HUES6 (cell line): ENCODE measurements around the gene SLC25A52.
"Not testable (repeated sequence)": the region's sequence is repeated elsewhere in the genome, so short reads cannot be mapped to it uniquely, and the experiment has no call there.

Experiments used
- H3K27ac ChIP-seq: 2 replicates; pipeline ENCODE4 v1.7.0; 2013; ENCODE audit warnings: low read depth, mild to moderate bottlenecking, low read length, inconsistent platforms
- H3K27me3 ChIP-seq: 2 replicates; pipeline ENCODE4 v1.6.1; 2013; ENCODE audit warnings: low read length; ENCODE audit not compliant: control insufficient read depth, insufficient read depth
- H3K36me3 ChIP-seq: 2 replicates; pipeline ENCODE4 v1.6.1; 2013; ENCODE audit warnings: low read length; ENCODE audit not compliant: control insufficient read depth, insufficient read depth
- H3K4me1 ChIP-seq: 2 replicates; pipeline ENCODE4 v1.6.1; 2013; ENCODE audit warnings: low read length; ENCODE audit not compliant: control insufficient read depth, insufficient read depth
- H3K4me3 ChIP-seq: 2 replicates; pipeline ENCODE4 v1.5.1; 2013; ENCODE audit warnings: low read depth, low read length
- H3K9ac ChIP-seq: one replicate; pipeline ENCODE4 v1.6.1; 2013; ENCODE audit warnings: mild to moderate bottlenecking, low read length
- H3K9me3 ChIP-seq: 2 replicates; pipeline ENCODE4 v1.6.1; 2013; ENCODE audit warnings: low read depth, low read length; ENCODE audit not compliant: control insufficient read depth, insufficient read depth

The SLC25A52 gene

DNA sequence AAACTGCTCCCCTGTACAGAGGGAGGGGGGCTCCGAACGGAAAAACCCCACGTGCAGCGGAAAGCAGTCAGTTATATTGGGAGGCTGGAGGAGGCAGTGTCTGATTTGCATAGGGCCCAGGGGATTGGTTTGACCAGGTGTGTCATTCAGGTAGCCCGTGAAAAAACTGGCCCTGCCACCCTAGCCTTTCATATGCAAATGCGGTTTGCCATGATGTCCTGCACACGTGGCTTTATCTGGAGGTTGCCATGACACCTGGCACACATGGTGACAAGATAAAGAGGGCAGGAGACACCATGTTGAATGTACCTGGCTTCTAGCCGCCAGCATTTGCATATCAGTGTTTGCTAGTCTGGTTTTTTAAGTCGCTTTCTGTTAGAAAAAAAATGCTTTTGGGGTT, 20.5 kb downstream of the SLC25A52 start:
- Histone ChIP-seq H3K36me3 (no peaks in the 10 kb centered on the region), H3K9ac (no peak overlapping the region), H3K27me3 (no peaks in the 10 kb centered on the region), H3K9me3 (peaks cover 30% of the 10 kb centered on the region), H3K4me1 (peaks cover 9% of the 10 kb centered on the region; the same call in 1 of the 2 replicates), H3K27ac (no peak overlapping the region), H3K4me3 (no peak overlapping the region)

GRCh38 chr18:31739651-31740050, 21.0 kb downstream of the SLC25A52 start:
- H3K36me3 ChIP-seq, result no peaks in the 10 kb centered on the region
- H3K4me3 ChIP-seq, result no peak overlapping the region
- H3K9ac ChIP-seq, result no peak overlapping the region
- no peaks in the 10 kb centered on the region for H3K27me3 ChIP-seq
- peaks cover 30% of the 10 kb centered on the region for H3K9me3 ChIP-seq
- peaks cover 4% of the 10 kb centered on the region; the same call in 1 of the 2 replicates for H3K4me1 ChIP-seq
- H3K27ac ChIP-seq, result no peak overlapping the region

- Histone ChIP-seq H3K36me3 (no peaks in the 10 kb centered on the region), H3K4me3 (no peak overlapping the region), H3K4me1 (no peaks in the 10 kb centered on the region), H3K27ac (no peak overlapping the region), H3K9me3 (peaks cover 30% of the 10 kb centered on the region), H3K9ac (no peak overlapping the region), H3K27me3 (no peaks in the 10 kb centered on the region)
Observed at GRCh38 chr18:31738460-31739407, 21.9 kb downstream of the SLC25A52 start.

- H3K36me3 ChIP-seq, result no peaks in the 10 kb centered on the region
- no peak overlapping the region for H3K27ac ChIP-seq
- H3K27me3 ChIP-seq, result no peaks in the 10 kb centered on the region
- no peak overlapping the region for H3K9ac ChIP-seq
- no peak overlapping the region for H3K4me3 ChIP-seq
- peaks cover 19% of the 10 kb centered on the region for H3K9me3 ChIP-seq
- H3K4me1 ChIP-seq, result no peaks in the 10 kb centered on the region
Observed at GRCh38 chr18:31736630-31737029, 24.1 kb downstream of the SLC25A52 start.

GRCh38 chr18:31731628-31732027, 29.1 kb downstream of the SLC25A52 start:
- no peaks in the 10 kb centered on the region for H3K36me3 ChIP-seq
- H3K4me3 ChIP-seq, result no peak overlapping the region
- H3K27ac ChIP-seq, result no peak overlapping the region
- no peak overlapping the region for H3K9ac ChIP-seq
- H3K4me1 ChIP-seq, result no peaks in the 10 kb centered on the region
- no peaks in the 10 kb centered on the region for H3K27me3 ChIP-seq
- no peaks in the 10 kb centered on the region for H3K9me3 ChIP-seq

- H3K9ac ChIP-seq, H3K27me3 ChIP-seq: not testable (repeated sequence)
Observed at GRCh38 chr18:31729196-31729595, 31.5 kb downstream of the SLC25A52 start.

GRCh38 chr18:31723990-31724711, 36.5 kb downstream of the SLC25A52 start:
- peaks cover 3% of the 10 kb centered on the region; the same call in 1 of the 2 replicates for H3K4me1 ChIP-seq
- H3K36me3 ChIP-seq, result no peaks in the 10 kb centered on the region
- H3K9ac ChIP-seq, result no peak overlapping the region
- no peaks in the 10 kb centered on the region for H3K27me3 ChIP-seq
- H3K4me3 ChIP-seq, result no peak overlapping the region
- H3K9me3 ChIP-seq, result peaks cover 9% of the 10 kb centered on the region
- no peak overlapping the region for H3K27ac ChIP-seq

More at GRCh38 chr18:31729196-31729595, 31.5 kb downstream of the SLC25A52 start:
- H3K27ac ChIP-seq, H3K4me3 ChIP-seq, H3K9me3 ChIP-seq, H3K36me3 ChIP-seq, H3K4me1 ChIP-seq: not testable (repeated sequence)

DNA sequence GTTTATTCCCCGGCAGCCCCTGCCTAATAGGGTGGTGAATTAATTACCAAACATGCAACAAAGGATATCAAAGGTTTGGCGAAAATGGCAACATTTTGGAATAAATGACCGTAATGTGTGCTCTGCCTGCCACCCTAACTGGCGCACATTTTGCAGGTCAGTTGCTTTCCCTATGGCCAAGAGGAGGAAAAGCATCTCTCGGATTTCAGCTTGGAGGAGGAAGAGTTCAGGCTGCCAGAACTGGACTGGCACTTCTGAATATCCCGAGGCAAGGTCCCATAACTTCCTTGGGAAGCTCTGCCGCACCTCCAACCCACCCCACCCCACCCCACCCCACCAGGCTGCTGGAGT, 37.1 kb downstream of the SLC25A52 start:
- Histone ChIP-seq H3K36me3 (no peaks in the 10 kb centered on the region), H3K4me3 (no peak overlapping the region), H3K9me3 (peaks cover 15% of the 10 kb centered on the region), H3K9ac (no peak overlapping the region), H3K27ac (no peak overlapping the region), H3K27me3 (no peaks in the 10 kb centered on the region), H3K4me1 (peaks cover 3% of the 10 kb centered on the region; the same call in 1 of the 2 replicates)

- H3K27ac ChIP-seq, result no peak overlapping the region
- H3K4me1 ChIP-seq, result peaks cover 3% of the 10 kb centered on the region; the same call in 1 of the 2 replicates
- no peaks in the 10 kb centered on the region for H3K36me3 ChIP-seq
- H3K27me3 ChIP-seq, result no peaks in the 10 kb centered on the region
- no peak overlapping the region for H3K9ac ChIP-seq
- peaks cover 21% of the 10 kb centered on the region for H3K9me3 ChIP-seq
- H3K4me3 ChIP-seq, result no peak overlapping the region
Observed at GRCh38 chr18:31722369-31722957, 38.2 kb downstream of the SLC25A52 start.

GRCh38 chr18:31721601-31722000, 39.1 kb downstream of the SLC25A52 start:
- Histone ChIP-seq H3K36me3 (no peaks in the 10 kb centered on the region), H3K27me3 (no peaks in the 10 kb centered on the region), H3K9ac (no peak overlapping the region), H3K4me1 (peaks cover 3% of the 10 kb centered on the region; the same call in 1 of the 2 replicates), H3K4me3 (no peak overlapping the region), H3K9me3 (peaks cover 21% of the 10 kb centered on the region), H3K27ac (no peak overlapping the region)

- peaks cover 21% of the 10 kb centered on the region for H3K9me3 ChIP-seq
- no peak overlapping the region for H3K9ac ChIP-seq
- H3K27me3 ChIP-seq, result no peaks in the 10 kb centered on the region
- H3K27ac ChIP-seq, result no peak overlapping the region
- peaks cover 3% of the 10 kb centered on the region; the same call in 1 of the 2 replicates for H3K4me1 ChIP-seq
- H3K4me3 ChIP-seq, result no peak overlapping the region
- no peaks in the 10 kb centered on the region for H3K36me3 ChIP-seq
Observed at GRCh38 chr18:31720867-31721266, 39.8 kb downstream of the SLC25A52 start.
